Immature natural killer cell (primary cell): ENCODE data around the gene MUC5AC. TPM values are rescaled to one million over a fixed set of nuclear protein-coding genes. Genes with fewer than 3 reads are reported as not detected.

ENCODE experiments used
- DNase-seq, 3 donors: peaks; one replicate each; pipeline ENCODE4 v3.0.0; 2022; ENCODE audit warnings: mixed read lengths in 1 of 3
- H3K27ac Mint-ChIP-seq, 6 donors: one replicate each; pipeline ENCODE4 v1.8.0; 2020; ENCODE audit warnings: mixed read lengths in 6 of 6, mild to moderate bottlenecking in 5 of 6, inconsistent platforms in 4 of 6, moderate library complexity in 3 of 6
- H3K27me3 Mint-ChIP-seq, 3 donors: one replicate each; pipeline ENCODE4 v1.8.0; 2020 to 2021; ENCODE audit warnings: low read depth in 3 of 3, mild to moderate bottlenecking in 3 of 3, mixed read lengths in 3 of 3, moderate library complexity in 3 of 3, inconsistent platforms in 1 of 3
- H3K36me3 Mint-ChIP-seq, 3 donors: one replicate each; pipeline ENCODE4 v1.8.0; 2020; ENCODE audit warnings: mixed read lengths in 3 of 3, inconsistent platforms in 2 of 3, mild to moderate bottlenecking in 2 of 3
- H3K4me1 Mint-ChIP-seq, 2 donors: one replicate each; pipeline ENCODE4 v1.8.0; 2020; ENCODE audit warnings: inconsistent platforms in 2 of 2, mild to moderate bottlenecking in 2 of 2, mixed read lengths in 2 of 2, moderate library complexity in 1 of 2
- H3K4me3 Mint-ChIP-seq, 5 donors: one replicate each; pipeline ENCODE4 v1.8.0; 2020; ENCODE audit warnings: mild to moderate bottlenecking in 5 of 5, mixed read lengths in 5 of 5, inconsistent platforms in 3 of 5, moderate library complexity in 3 of 5
- H3K9me3 Mint-ChIP-seq, 6 donors: one replicate each; pipeline ENCODE4 v1.8.0; 2020; ENCODE audit warnings: mild to moderate bottlenecking in 6 of 6, mixed read lengths in 6 of 6, inconsistent platforms in 4 of 6, moderate library complexity in 3 of 6
- polyA plus RNA-seq, 3 donors: library from polyadenylated mRNA; unstranded; fragments of 300-500 nt; fragmentation: Illumina TruSeq; gene quantifications; one replicate each; pipeline ENCODE4 v1.2.3, GENCODE V29; 2021

Gene MUC5AC
- polyA plus RNA-seq, 3 donors from 2014 or later, result not detected

DNA sequence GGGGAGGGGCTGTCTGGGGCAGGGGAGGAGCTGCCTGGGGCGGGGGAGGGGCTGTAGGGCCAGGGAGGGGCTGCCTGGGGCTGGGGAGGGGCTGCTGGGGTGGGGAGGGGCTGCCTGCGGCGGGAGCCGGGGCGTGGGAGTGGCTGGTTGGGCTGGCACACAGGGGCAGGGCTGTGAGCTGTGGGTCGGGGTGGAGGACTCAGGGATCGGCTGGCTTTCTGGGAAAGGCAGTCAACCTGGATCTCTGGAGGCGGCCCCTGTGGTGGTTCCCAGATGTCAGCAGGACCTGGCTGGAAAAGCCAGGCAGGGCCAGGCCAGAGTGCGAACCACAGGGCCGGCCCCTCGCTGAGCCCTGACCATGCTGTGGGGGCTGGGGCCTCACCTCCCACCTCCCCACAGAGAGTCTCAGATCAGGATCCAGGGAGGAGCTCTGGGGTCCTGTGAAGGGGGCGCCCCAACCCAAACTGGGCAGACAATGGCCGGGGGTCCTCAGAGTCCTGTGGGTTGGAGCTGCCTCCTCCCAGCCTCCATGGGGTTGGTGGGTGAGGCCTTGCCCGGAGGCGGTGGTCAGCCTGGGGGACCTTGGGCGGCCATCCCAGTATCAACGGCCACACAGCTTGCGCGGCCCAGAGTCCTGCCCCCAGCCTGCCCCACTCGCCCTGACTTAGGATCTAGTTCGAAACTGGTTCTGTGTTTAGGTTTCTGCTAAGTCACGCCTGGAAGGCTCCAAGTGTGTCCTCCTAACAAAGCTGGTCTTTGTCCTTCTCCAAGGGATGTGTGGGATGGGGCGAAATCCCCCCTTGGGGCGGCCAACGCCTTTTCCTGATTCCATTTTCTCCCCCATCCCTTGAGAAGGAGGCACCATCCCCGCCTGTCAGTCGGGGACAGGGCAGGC, 67.0 kb downstream of the MUC5AC start:
- Mint-ChIP-seq H3K27ac (no peak overlapping the region), H3K4me1 (no peaks in the 10 kb centered on the region), H3K4me3 (no peak overlapping the region), H3K27me3 (peaks cover 2% of the 10 kb centered on the region in 3 donors), H3K36me3 (no peaks in the 10 kb centered on the region), H3K9me3 (no peaks in the 10 kb centered on the region)
- DNase-seq, result no peak

DNA sequence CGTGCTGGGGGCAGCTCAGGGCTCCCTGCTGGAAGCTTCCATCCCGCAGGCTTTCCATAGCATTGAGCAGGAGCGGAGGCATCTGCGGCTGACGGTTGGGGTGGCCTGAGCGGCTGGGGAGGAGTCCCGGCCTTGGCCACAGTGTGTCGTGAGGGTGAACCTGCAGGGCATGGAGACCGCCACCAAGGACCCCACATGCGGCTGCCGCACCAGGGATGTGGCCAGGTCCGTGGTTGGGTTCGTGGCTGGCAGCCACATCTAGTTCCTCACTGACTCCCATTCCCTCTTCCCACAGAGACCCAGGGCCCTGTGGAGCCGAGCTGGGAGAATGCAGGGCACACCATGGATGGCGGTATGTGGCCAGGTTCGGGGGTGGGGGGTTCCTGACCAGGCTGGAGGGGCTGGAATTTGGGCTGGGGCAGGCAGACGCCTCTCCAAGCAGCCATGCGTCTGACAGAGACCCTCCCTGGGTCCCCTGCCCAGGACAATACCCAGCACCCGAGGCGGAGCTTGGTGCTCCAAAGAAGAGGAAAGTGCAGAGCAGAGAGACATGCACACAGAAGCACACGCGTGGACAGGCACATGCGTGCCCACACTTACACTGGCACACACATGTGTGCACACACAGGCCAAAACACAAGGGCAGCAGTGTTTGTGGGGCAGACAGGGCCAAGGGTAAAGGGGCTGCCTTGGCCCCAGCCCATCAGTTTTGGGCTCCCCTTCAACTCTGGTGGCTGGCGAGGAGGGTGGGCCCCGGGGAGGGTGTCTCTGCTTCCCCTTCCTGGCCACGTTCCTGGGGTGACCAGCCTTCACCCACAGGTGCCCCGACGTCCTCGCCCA, 67.9 kb downstream of the MUC5AC start:
- no peaks in the 10 kb centered on the region for H3K36me3 Mint-ChIP-seq
- H3K27ac Mint-ChIP-seq, result no peak overlapping the region
- no peak for DNase-seq
- H3K9me3 Mint-ChIP-seq, result no peaks in the 10 kb centered on the region
- H3K4me1 Mint-ChIP-seq, result no peaks in the 10 kb centered on the region
- no peak overlapping the region for H3K4me3 Mint-ChIP-seq
- H3K27me3 Mint-ChIP-seq, result peaks cover 2% of the 10 kb centered on the region in 3 donors

DNA sequence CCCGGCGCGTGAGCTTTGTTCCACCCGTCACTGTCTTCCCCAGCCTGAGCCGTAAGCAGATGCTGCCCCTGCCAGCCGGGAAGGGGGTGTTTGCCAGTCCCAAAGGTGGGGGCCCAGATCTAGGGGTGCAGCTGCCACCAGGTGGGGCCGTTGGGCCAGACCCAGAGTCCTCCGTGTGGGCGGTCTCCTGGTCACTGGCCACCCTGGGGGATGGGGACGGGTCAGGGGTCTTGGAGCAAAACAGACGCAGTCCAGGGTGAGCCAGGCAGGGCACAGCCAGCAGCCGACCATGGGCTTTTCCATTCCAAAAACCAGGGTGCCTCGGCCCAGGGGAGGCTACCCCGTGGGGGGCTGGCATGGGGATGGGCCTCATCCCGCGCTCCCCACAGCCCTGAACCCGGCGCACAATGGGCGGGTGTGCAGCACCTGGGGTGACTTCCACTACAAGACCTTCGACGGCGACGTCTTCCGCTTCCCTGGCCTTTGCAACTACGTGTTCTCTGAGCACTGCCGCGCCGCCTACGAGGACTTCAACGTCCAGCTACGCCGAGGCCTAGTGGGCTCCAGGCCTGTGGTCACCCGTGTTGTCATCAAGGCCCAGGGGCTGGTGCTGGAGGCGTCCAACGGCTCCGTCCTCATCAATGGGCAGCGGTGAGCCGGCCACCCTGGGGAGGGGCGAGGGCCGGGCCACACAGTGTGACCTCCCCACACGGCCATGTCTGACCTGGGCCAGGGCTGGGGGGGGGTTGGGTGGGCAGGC, 68.7 kb downstream of the MUC5AC start:
- Mint-ChIP-seq H3K4me1 (no peaks in the 10 kb centered on the region), H3K9me3 (no peaks in the 10 kb centered on the region), H3K4me3 (no peak overlapping the region), H3K27me3 (peaks cover 2% of the 10 kb centered on the region in 3 donors), H3K36me3 (no peaks in the 10 kb centered on the region), H3K27ac (no peak overlapping the region)
- DNase-seq, result no peak

DNA sequence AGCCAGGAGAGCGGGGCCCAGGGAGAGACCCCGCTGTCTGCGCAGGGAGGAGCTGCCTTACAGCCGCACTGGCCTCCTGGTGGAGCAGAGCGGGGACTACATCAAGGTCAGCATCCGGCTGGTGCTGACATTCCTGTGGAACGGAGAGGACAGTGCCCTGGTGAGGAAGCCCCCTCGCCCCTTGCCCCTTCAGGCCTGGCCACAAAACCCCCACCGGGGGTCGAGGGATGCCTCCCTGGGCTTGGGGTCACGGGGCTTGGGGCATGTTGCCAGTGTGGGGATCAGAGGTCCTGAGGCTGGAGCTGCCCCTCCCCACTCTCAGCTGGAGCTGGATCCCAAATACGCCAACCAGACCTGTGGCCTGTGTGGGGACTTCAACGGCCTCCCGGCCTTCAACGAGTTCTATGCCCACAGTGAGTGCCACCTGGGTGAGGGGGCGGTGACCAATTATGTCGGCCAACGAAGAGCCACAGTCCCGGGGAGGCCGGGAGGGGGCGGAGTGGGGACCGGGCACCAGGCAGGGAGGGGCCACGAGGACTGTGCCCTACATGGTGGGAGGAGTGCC, 69.3 kb downstream of the MUC5AC start:
- no peak overlapping the region for H3K27ac Mint-ChIP-seq
- no peaks in the 10 kb centered on the region for H3K36me3 Mint-ChIP-seq
- DNase-seq, result no peak
- no peaks in the 10 kb centered on the region for H3K9me3 Mint-ChIP-seq
- no peak overlapping the region for H3K4me3 Mint-ChIP-seq
- H3K27me3 Mint-ChIP-seq, result peaks cover 0 to 2% (median 2%) of the 10 kb centered on the region in 3 donors
- H3K4me1 Mint-ChIP-seq, result no peaks in the 10 kb centered on the region

DNA sequence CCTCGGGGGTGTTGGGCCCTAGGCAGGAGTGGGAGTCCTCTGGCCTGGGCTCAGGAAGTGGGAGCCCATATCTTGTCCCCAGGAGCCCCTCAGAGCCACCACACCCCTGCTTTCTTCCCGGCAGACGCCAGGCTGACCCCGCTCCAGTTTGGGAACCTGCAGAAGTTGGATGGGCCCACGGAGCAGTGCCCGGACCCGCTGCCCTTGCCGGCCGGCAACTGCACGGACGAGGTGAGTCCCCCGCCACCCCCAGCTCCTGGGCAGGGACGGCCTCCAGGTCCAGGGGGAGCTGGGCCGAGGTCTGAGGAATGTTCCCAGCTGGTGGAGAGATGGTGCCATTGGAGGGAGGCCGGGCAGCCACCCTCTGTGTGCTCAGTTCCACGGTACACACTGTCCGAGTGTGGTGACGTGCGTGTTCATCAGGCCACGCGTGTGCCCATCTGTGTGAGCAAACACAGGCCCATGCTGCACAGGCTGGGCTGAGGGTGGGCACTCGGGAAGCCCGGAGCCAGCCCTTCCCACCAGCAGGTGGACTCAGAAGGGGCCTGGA, 69.9 kb downstream of the MUC5AC start:
- peaks cover 0 to 2% (median 2%) of the 10 kb centered on the region in 3 donors for H3K27me3 Mint-ChIP-seq
- DNase-seq, result no peak
- H3K4me1 Mint-ChIP-seq, result no peaks in the 10 kb centered on the region
- no peak overlapping the region for H3K4me3 Mint-ChIP-seq
- no peaks in the 10 kb centered on the region for H3K9me3 Mint-ChIP-seq
- H3K36me3 Mint-ChIP-seq, result no peaks in the 10 kb centered on the region
- H3K27ac Mint-ChIP-seq, result no peak overlapping the region

DNA sequence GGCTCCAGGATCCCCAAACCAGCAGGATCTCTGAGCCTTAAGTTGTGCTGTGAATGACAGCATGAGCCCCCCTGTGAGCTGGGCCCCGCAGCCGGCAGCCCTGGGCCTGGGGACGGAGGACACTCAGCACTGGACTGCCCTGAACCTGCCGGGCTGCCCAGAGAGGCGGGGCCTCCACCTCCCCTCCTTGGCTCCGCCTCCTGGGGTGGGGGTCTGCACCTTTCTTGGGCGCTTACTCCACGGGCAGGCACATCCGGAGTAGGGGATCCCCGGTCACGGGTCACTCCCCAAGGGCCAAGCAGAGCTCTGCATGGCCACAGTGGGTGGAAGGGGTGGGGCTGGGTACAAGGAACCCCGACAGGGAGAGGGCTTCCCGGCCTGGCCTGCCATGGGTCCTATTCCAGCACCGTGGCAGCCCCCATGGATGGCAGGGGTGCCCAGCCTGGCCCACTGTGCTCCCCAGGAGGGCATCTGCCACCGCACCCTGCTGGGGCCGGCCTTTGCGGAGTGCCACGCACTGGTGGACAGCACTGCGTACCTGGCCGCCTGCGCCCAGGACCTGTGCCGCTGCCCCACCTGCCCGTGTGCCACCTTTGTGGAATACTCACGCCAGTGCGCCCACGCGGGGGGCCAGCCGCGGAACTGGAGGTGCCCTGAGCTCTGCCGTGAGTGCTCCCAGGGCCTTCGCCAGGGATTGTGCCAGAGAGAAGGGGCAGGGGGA, 70.5 kb downstream of the MUC5AC start:
- no peaks in the 10 kb centered on the region for H3K4me1 Mint-ChIP-seq
- H3K9me3 Mint-ChIP-seq, result no peaks in the 10 kb centered on the region
- peaks cover 0 to 2% (median 2%) of the 10 kb centered on the region in 3 donors for H3K27me3 Mint-ChIP-seq
- no peak for DNase-seq
- no peak overlapping the region for H3K27ac Mint-ChIP-seq
- no peak overlapping the region for H3K4me3 Mint-ChIP-seq
- no peaks in the 10 kb centered on the region for H3K36me3 Mint-ChIP-seq

DNA sequence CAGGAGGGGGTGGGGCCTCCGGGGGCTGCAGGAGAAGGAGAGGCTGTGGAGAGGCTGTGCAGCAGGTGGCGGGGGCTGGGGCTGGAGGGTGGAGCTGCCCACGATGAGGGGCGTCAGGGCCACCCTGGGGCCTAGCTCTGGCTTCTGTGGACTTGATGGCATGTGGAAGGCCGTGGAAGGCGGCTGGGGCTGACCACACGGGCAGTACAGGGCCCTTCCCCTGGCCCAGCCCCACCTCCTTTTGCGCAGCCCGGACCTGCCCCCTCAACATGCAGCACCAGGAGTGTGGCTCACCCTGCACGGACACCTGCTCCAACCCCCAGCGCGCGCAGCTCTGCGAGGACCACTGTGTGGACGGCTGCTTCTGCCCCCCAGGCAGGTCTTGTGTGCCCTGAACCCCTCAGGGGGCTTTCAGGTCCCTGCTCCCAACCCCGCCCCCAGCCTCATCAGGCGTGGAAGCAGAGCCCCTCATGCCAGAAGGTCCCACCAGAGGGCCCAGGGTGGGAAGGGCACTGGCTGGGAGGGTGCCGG, 71.2 kb downstream of the MUC5AC start:
- DNase-seq, result no peak
- H3K4me1 Mint-ChIP-seq, result no peaks in the 10 kb centered on the region
- no peak overlapping the region for H3K27ac Mint-ChIP-seq
- peaks cover 0 to 2% (median under 1%) of the 10 kb centered on the region in 3 donors for H3K27me3 Mint-ChIP-seq
- H3K4me3 Mint-ChIP-seq, result no peak overlapping the region
- no peaks in the 10 kb centered on the region for H3K36me3 Mint-ChIP-seq
- no peaks in the 10 kb centered on the region for H3K9me3 Mint-ChIP-seq

DNA sequence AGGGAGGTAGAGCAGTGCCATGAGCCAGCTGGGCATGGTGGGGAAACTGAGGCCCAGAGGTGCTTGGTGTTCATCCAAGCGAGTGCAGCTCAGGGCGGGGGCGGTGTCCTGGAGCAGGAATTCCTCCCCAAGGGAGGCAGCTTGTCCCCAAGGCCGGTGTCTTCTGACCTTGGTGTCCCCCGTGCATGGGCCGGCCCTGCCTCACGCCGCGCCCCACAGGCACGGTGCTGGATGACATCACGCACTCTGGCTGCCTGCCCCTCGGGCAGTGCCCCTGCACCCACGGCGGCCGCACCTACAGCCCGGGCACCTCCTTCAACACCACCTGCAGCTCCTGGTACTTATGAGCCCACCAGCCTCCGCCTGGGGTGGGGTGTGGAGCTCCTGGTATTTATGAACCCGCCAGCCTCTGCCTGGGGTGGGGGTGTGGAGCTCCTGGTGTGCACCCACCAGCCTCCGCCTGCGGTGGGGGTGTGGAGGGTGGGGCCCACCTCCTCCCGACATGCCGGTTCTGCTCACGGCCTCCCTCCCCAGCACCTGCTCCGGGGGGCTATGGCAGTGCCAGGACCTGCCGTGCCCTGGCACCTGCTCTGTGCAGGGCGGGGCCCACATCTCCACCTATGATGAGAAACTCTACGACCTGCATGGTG, 71.8 kb downstream of the MUC5AC start:
- H3K27me3 Mint-ChIP-seq, result peaks cover 0 to 2% (median 0%) of the 10 kb centered on the region in 3 donors
- H3K4me3 Mint-ChIP-seq, result no peak overlapping the region
- no peaks in the 10 kb centered on the region for H3K9me3 Mint-ChIP-seq
- H3K36me3 Mint-ChIP-seq, result no peaks in the 10 kb centered on the region
- H3K4me1 Mint-ChIP-seq, result no peaks in the 10 kb centered on the region
- no peak overlapping the region for H3K27ac Mint-ChIP-seq
- DNase-seq, result no peak

DNA sequence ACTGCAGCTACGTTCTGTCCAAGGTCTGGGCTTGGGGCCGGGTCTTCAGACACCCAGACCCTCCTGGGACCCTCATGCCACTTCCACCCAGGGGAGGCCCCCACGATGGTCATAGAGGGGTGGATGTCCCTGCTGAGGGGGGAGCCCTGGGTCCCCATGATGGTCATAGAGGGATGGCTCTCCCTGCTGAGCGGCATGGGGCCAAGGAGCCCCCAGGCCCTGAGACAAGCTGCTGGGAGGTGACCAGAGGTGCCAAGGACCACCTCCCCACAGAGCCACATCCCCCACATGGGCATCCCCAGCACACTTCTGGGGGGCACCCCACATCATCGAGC, 72.3 kb downstream of the MUC5AC start:
- Mint-ChIP-seq H3K36me3 (no peaks in the 10 kb centered on the region), H3K4me1 (no peaks in the 10 kb centered on the region), H3K27ac (no peak overlapping the region), H3K9me3 (no peaks in the 10 kb centered on the region), H3K4me3 (no peak overlapping the region), H3K27me3 (peaks cover 0 to 2% (median 0%) of the 10 kb centered on the region in 3 donors)
- DNase-seq, result no peak

DNA sequence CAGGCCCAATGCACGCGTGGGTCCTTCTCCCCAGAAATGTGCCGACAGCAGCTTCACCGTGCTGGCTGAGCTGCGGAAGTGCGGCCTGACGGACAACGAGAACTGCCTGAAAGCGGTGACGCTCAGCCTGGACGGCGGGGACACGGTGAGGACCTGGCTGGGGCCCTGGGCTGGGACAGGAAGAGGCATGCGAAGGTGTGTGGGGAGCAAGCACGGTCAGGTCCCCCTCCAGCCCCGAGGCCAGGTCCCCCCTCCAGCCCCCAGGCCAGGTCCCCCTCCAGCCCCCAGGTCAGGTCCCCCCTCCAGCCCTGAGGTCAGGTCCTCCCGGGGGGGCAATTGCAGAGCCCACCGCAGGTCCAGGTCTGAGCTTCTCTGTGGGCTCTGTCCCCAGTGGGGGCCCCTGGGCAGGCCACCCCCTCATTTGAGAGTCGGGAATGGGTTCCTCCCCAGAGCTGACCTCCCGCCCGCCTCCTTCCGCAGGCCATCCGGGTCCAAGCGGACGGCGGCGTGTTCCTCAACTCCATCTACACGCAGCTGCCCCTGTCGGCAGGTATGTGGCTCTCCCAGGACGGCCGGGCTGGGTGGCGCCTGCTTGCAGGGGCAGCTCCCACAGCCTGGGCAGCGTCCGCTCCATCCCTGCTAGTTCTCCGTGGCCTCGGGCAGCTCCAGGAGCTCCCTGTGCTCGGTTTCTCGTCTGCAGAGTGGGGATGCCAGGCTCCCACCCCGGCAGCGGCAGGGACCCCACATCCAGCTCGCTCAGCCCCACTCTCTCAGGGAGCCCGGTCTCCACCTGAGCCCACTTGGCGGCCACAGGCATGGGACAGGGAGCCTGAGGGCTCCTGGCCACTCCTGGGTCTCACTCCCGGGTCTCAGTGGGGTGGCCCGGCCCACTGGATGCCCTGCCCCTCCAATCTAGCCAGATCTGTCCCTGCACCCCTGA, 73.0 kb downstream of the MUC5AC start:
- Mint-ChIP-seq H3K27me3 (peaks cover 0 to 2% (median 0%) of the 10 kb centered on the region in 3 donors), H3K27ac (no peak overlapping the region), H3K4me3 (no peak overlapping the region), H3K4me1 (no peaks in the 10 kb centered on the region), H3K36me3 (no peaks in the 10 kb centered on the region), H3K9me3 (no peaks in the 10 kb centered on the region)
- no peak for DNase-seq

DNA sequence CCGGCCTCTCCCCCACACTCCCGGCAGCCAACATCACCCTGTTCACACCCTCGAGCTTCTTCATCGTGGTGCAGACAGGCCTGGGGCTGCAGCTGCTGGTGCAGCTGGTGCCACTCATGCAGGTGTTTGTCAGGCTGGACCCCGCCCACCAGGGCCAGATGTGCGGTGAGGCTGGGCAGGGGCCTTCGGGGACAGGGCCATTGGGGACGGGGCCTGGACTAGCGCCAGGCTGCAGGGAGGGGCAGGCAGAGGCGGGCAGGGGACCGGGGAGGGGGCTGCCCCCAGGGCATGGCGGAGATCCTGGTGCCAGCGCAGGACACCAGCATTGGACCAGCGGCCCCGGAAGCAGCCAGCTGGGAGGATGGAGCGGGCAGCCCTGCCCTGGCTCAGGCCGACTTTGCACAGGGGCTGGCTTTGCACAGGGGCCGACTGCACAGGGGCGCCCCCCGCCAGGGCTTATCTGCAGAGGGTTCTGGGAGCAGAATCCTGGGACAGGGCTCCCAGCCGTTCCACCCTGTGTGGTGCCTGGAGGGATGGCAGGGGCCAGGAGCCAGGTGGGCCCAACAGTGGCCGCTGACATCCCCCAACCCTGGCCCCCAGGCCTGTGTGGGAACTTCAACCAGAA, 73.8 kb downstream of the MUC5AC start:
- Mint-ChIP-seq H3K9me3 (no peaks in the 10 kb centered on the region), H3K27me3 (peaks cover 0 to 2% (median 0%) of the 10 kb centered on the region in 3 donors), H3K36me3 (no peaks in the 10 kb centered on the region), H3K27ac (no peak overlapping the region), H3K4me3 (no peak overlapping the region), H3K4me1 (no peaks in the 10 kb centered on the region)
- DNase-seq, result no peak
